A673 (cell line): ENCODE results near the gene CHD9. TPM values are rescaled to one million over a fixed set of nuclear protein-coding genes. Genes with fewer than 3 reads are reported as not detected.

Experiments used
- BruUV-seq: library from RNA; stranded (reverse); fragments of 400-500 nt; replicated peaks from 2 replicates; lab custom pipeline; 2021; lab: Mats Ljungman, UMichigan
- CTCF ChIA-PET: fragments of 300-600 bp; sonication (Branson Sonifier 250); formaldehyde crosslinking; loops from one replicate; lab custom pipeline; 2022; ENCODE audit warnings: antibody characterized with exemption; lab: Charles Lee
- POLR2A ChIA-PET: fragments of 300-600 bp; sonication (Branson Sonifier 250); formaldehyde crosslinking; loops from one replicate; lab custom pipeline; 2022; ENCODE audit warnings: antibody characterized with exemption; ENCODE audit not compliant: low non-redundant PET; lab: Charles Lee
- DNase-seq: peaks from one replicate; pipeline ENCODE4 v3.0.0-alpha.2; 2015; ENCODE audit warnings: low spot score
- H3K27ac ChIP-seq: fragments of 200-600 bp; sonication (generic); 2 replicates; pipeline ENCODE4 v1.5.1; 2016; ENCODE audit warnings: mixed run types, low read depth, mild to moderate bottlenecking, mixed read lengths, antibody characterized with exemption, low read length; ENCODE audit not compliant: poor library complexity, severe bottlenecking
- H3K27me3 ChIP-seq: fragments of 200-600 bp; sonication (generic); replicated peaks from 2 replicates; pipeline ENCODE4 v1.6.1; 2017; ENCODE audit warnings: mixed run types, low read depth, mild to moderate bottlenecking, mixed read lengths, antibody characterized with exemption, low read length; ENCODE audit not compliant: insufficient read depth, poor library complexity
- H3K36me3 ChIP-seq: fragments of 200-600 bp; sonication (generic); 2 replicates; pipeline ENCODE4 v1.6.1; 2016; ENCODE audit warnings: mixed run types, mild to moderate bottlenecking, mixed read lengths, antibody characterized with exemption, low read length; ENCODE audit not compliant: insufficient read depth, poor library complexity, severe bottlenecking
- H3K4me1 ChIP-seq: fragments of 200-600 bp; sonication (generic); 2 replicates; pipeline ENCODE4 v1.6.1; 2017; ENCODE audit warnings: mixed run types, mild to moderate bottlenecking, mixed read lengths, antibody characterized with exemption, low read length; ENCODE audit not compliant: insufficient read depth, poor library complexity, severe bottlenecking
- H3K4me3 ChIP-seq: fragments of 200-600 bp; sonication (generic); 2 replicates; pipeline ENCODE4 v1.5.1; 2016; ENCODE audit warnings: low read depth, mixed run types, mild to moderate bottlenecking, mixed read lengths, low read length; ENCODE audit not compliant: poor library complexity, severe bottlenecking
- H3K9me3 ChIP-seq: fragments of 200-600 bp; sonication (generic); 2 replicates; pipeline ENCODE4 v1.6.1; 2016; ENCODE audit warnings: mixed run types, low read depth, mild to moderate bottlenecking, mixed read lengths, antibody characterized with exemption, low read length; ENCODE audit not compliant: poor library complexity, severe bottlenecking
- CTCF ChIP-seq: fragments of 300-800, 200-600 bp; sonication (generic); conservative IDR thresholded peaks from 2 replicates; pipeline ENCODE4 v1.5.1; 2017; ENCODE audit warnings: low read depth, mild to moderate bottlenecking, antibody characterized with exemption, low read length, moderate library complexity, mixed read lengths
- EZH2 ChIP-seq: fragments of 200-600 bp; sonication (generic); IDR thresholded peaks from 2 replicates; pipeline ENCODE4 v1.6.1; 2017; ENCODE audit warnings: borderline replicate concordance, low read depth, mild to moderate bottlenecking, mixed read lengths, antibody characterized with exemption, low read length; ENCODE audit not compliant: poor library complexity, severe bottlenecking
- intact Hi-C: fragments of 100-400 bp; cut with micrococcal nuclease; formaldehyde crosslinking; loops from one replicate; pipeline ENCODE4 v1.10.0; 2022; ENCODE audit not compliant: unreplicated experiment
- total RNA-seq: library from RNA; stranded (reverse); gene quantifications from 2 replicates; pipeline ENCODE4 v1.2.3, GENCODE V29; 2021

The CHD9 gene
- total RNA-seq, 1 experiment from 2014 or later = 76.8 TPM

- Histone ChIP-seq H3K27ac (peak overlapping the region; percentile 2), H3K4me3 (no peak overlapping the region), H3K4me1 (peaks cover 9% of the 10 kb centered on the region), H3K27me3 (no peaks in the 10 kb centered on the region), H3K36me3 (no peaks in the 10 kb centered on the region), H3K9me3 (no peaks in the 10 kb centered on the region)
- DNase-seq = no peak
- BruUV-seq = no TSS peak
- TF ChIP-seq EZH2 (no peak), CTCF (no peak)
- intact Hi-C loops = no loop called here
- POLR2A ChIA-PET = no interaction called here
- CTCF ChIA-PET = interaction anchor here (0.6 kb wide), 1 partner anchor 57 kb away, joined by 3 read pairs; no protein-coding TSS in a partner anchor
These were observed 57.2 kb downstream of the CHD9 start for GRCh38 chr16:53112015-53112414.

DNA sequence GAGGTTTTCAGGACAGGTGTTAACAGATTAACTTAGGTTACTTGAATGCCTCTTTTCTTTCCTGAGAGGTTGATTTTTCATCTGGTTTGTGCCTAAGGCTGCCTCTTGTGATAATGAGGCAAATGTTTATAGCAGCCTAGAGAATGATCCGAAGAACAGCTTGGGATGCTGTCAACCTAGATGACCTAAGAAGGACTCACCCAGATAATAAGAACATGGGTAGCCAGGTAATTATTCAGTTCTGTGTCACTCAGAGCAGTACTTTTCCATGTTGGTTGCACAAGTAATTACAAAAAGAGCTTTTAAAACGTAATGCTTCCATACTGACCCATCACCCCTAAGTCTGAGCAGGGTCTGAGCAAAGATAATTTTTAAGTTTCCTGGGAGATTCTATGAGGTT is 60.3 kb downstream of the CHD9 start:
- POLR2A ChIA-PET = no interaction called here
- intact Hi-C loops = no loop called here

DNA sequence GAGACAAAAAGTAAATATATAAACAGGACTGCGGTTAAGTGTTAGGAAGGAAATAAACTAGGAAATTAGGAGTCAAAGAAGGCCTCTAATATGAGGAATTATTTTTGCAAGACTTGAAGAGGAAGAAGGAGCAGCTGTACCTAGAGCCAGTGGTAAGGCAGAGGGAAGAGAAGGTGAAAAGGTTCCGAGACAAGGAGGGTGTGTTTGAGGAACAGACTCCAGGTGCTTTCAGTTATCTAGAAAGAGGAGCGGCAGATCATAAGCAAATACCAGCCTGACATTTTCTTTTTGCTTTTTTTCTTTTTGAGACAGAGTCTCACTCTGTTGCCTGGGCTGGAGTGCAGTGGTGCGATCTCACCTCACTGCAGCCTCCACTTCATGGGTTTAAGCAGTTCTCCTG is 61.0 kb downstream of the CHD9 start:
- no TSS peak for BruUV-seq
- no peak overlapping the region for H3K27ac ChIP-seq
- H3K4me3 ChIP-seq = no peak overlapping the region
- no peak for DNase-seq
- no peaks in the 10 kb centered on the region for H3K36me3 ChIP-seq
- TF ChIP-seq EZH2 (no peak), CTCF (no peak)
- intact Hi-C loops = no loop called here
- ChIA-PET POLR2A (no interaction called here), CTCF (no interaction called here)
- no peaks in the 10 kb centered on the region for H3K9me3 ChIP-seq
- H3K27me3 ChIP-seq = no peaks in the 10 kb centered on the region
- peaks cover 8% of the 10 kb centered on the region for H3K4me1 ChIP-seq

More for the DNA sequence above, 60.3 kb downstream of the CHD9 start:
- Histone ChIP-seq H3K9me3 (no peaks in the 10 kb centered on the region), H3K27ac (no peak overlapping the region), H3K4me1 (peaks cover 9% of the 10 kb centered on the region), H3K36me3 (no peaks in the 10 kb centered on the region), H3K4me3 (no peak overlapping the region), H3K27me3 (no peaks in the 10 kb centered on the region)
- TF ChIP-seq CTCF (no peak), EZH2 (no peak)
- no TSS peak for BruUV-seq
- CTCF ChIA-PET = no interaction called here
- DNase-seq = no peak
